K562 (cell line): Measurements from ENCODE around the gene HBP1. TPM values are rescaled to one million over a fixed set of nuclear protein-coding genes. Genes with fewer than 3 reads are reported as not detected.

ENCODE experiments used
- EWSR1 ChIP-seq: fragments of 450-650 bp; IDR thresholded peaks from 2 replicates; pipeline ENCODE4 v1.6.1; 2018; ENCODE audit warnings: borderline replicate concordance, mild to moderate bottlenecking, low read depth, moderate library complexity; ENCODE audit not compliant: partially characterized antibody
- HNRNPL ChIP-seq: fragments of 200-400 bp; formaldehyde crosslinking; IDR thresholded peaks from 2 replicates; pipeline ENCODE4 v1.6.1; 2017; ENCODE audit warnings: low read depth, mild to moderate bottlenecking, low read length
- HNRNPLL ChIP-seq: fragments of 200-400 bp; formaldehyde crosslinking; IDR thresholded peaks from 2 replicates; pipeline ENCODE4 v1.6.1; 2017; ENCODE audit warnings: low read length, low read depth, mild to moderate bottlenecking; ENCODE audit not compliant: poor library complexity, severe bottlenecking
- NCOA1 ChIP-seq: fragments of 450-650 bp; IDR thresholded peaks from 2 replicates; pipeline ENCODE4 v1.6.1; 2016; ENCODE audit warnings: low read depth
- NR3C1 ChIP-seq: sonication (generic); formaldehyde crosslinking; IDR thresholded peaks from 2 replicates; pipeline ENCODE4 v1.8.1; 2022; ENCODE audit warnings: missing genetic modification reagents
- NRF1 ChIP-seq, 2 experiments: fragments of 450-650 bp; IDR thresholded peaks in 1 of 2; conservative IDR thresholded peaks in 1 of 2; 2 replicates each; pipeline ENCODE4 v1.6.1; 2014; ENCODE audit warnings: mild to moderate bottlenecking in 2 of 2
- POLR2A ChIP-seq: fragments of 450-650 bp; conservative IDR thresholded peaks from 2 replicates; pipeline ENCODE4 v1.6.1; 2016
- RFX5 ChIP-seq: IDR thresholded peaks from 2 replicates; pipeline ENCODE4 v1.6.1; 2011; ENCODE audit warnings: low read depth, mild to moderate bottlenecking, improper control_type of control experiment, low read length
- SMAD1 ChIP-seq: fragments of 150-350 bp; IDR thresholded peaks from 2 replicates; pipeline ENCODE4 v1.6.1; 2014; ENCODE audit warnings: low read length, low read depth; ENCODE audit not compliant: partially characterized antibody
- TEAD1 ChIP-seq, 2 experiments: fragments of 450-650 bp in 1 of 2; sonication (generic) in 1 of 2; formaldehyde crosslinking; IDR thresholded peaks; 2 replicates each; pipeline versions ENCODE4 v1.4.0 to v1.8.0; 2020 to 2022; ENCODE audit warnings: mild to moderate bottlenecking in 2 of 2, missing genetic modification reagents in 1 of 2
- ZNF253 ChIP-seq: fragments of 250-450 bp; sonication (Bioruptor Pico); conservative IDR thresholded peaks from 2 replicates; pipeline ENCODE4 v1.6.1; 2021; ENCODE audit warnings: mild to moderate bottlenecking
- ZNF436 ChIP-seq: fragments of 250-450, 450-650 bp; sonication (Bioruptor Pico); formaldehyde crosslinking; IDR thresholded peaks from 2 replicates; pipeline ENCODE4 v1.7.0; 2020; ENCODE audit warnings: mild to moderate bottlenecking
- polyA plus RNA-seq, 8 experiments: library from polyadenylated mRNA; depleted of rRNA in 4 of 8; stranded (reverse) in 5 of 8; unstranded in 3 of 8; fragments of >200 nt; fragmentation: Nextera tagmentation in 2 of 8; fragmentation: Illumina TruSeq in 1 of 8; extraction: Ambion mirVana in 2 of 8; extraction: Trizol in 1 of 8; gene quantifications; 2 replicates each; pipeline versions ENCODE4 v1.2.1 to v1.2.3, GENCODE V29; 2011 to 2014; ENCODE audit warnings: inconsistent platforms in 1 of 8, missing spikeins in 1 of 8
- total RNA-seq, 7 experiments: library from RNA; depleted of rRNA in 6 of 7; stranded (reverse); fragments of >200 nt in 6 of 7; fragmentation: Illumina TruSeq in 2 of 7; extraction: Trizol in 2 of 7; gene quantifications; 2 replicates each; pipeline versions ENCODE4 v1.2.1 to v1.2.3, GENCODE V29; 2011 to 2021; ENCODE audit warnings: low replicate concordance in 1 of 7
- TF ChIP-seq, protein P1 (sequence below): fragments of 250-450 bp; sonication (Bioruptor Pico); IDR thresholded peaks from 2 replicates; pipeline ENCODE4 v1.4.0; 2020; ENCODE audit warnings: mild to moderate bottlenecking
- TF ChIP-seq, protein P2 (sequence below): fragments of 450-650 bp; formaldehyde crosslinking; conservative IDR thresholded peaks from 2 replicates; pipeline ENCODE4 v1.4.0; 2022; ENCODE audit warnings: mild to moderate bottlenecking, missing genetic modification characterization
- TF ChIP-seq, protein P3 (sequence below): fragments of 250-450 bp; sonication (Bioruptor Pico); IDR thresholded peaks from 2 replicates; pipeline ENCODE4 v1.8.0; 2022; ENCODE audit warnings: inconsistent platforms
- TF ChIP-seq, protein P4 (sequence below): fragments of 200-400 bp; formaldehyde crosslinking; IDR thresholded peaks from 2 replicates; pipeline ENCODE4 v1.6.1; 2017; ENCODE audit warnings: mild to moderate bottlenecking, low read depth, low read length, moderate library complexity
- TF ChIP-seq, protein P5 (sequence below): fragments of 250-450 bp; sonication (Bioruptor Pico); IDR thresholded peaks from 2 replicates; pipeline ENCODE4 v1.9.0; 2021; ENCODE audit warnings: mild to moderate bottlenecking, inconsistent platforms

Gene HBP1
- total and polyA plus RNA-seq, 9 of the 15 experiments (the other 6 are each of a cell fraction or from before 2014, with no cell fraction given): 18.7 to 59.9 (median 27.0) TPM

DNA sequence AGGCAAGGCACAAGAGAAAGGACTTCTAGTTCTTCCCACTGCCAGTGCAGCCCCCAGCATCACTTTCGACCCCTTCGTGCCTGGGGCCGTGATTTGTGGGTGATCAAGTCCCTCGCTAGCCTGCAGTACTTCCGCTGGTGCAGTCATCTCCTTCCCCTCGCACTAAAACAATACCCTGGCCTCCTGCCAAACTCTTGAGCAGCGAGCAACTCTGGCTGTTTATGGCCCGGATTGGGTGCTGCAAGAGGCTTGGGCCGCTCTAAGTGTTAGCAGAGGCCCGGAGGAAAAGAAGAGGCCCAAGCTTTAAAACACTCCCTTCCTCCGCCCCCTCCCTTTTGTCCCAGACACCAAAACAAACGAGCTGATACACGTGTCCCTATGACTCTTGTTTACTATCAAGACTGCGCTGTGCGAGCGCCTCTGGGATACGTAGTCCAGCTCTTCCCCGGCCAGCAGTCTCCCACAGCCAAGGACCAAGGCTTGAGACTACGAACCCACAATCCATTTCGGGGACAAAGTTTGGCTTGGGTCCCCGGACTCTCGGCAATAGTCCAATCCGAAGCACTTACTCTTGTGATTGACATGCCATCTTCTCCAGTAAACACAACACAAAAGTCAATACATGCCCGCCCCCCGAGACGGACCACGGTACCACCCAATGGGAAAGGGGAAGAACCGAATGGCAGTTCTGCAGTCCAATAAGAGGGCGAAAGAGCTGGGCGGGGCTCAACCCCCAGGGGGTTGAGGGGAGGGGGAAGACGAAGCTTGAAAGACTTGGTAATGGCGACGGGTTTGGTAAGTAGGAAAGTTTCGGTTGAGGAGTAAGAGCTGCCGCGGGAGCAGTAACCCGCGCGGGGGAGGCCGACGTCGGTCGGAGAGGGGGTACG is at the start of gene HBP1 (continued):
- TF ChIP-seq, protein P1, sequence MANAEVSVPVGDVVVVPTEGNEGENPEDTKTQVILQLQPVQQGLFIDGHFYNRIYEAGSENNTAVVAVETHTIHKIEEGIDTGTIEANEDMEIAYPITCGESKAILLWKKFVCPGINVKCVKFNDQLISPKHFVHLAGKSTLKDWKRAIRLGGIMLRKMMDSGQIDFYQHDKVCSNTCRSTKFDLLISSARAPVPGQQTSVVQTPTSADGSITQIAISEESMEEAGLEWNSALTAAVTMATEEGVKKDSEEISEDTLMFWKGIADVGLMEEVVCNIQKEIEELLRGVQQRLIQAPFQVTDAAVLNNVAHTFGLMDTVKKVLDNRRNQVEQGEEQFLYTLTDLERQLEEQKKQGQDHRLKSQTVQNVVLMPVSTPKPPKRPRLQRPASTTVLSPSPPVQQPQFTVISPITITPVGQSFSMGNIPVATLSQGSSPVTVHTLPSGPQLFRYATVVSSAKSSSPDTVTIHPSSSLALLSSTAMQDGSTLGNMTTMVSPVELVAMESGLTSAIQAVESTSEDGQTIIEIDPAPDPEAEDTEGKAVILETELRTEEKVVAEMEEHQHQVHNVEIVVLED: 0 out of 2 replicates have a peak, but pooled peaks have one; percentile 6
- TF ChIP-seq SMAD1 (peak; percentile 80), HNRNPL (no peak), NR3C1 (no peak), TEAD1 (CRISPR knock-in tag; IDR thresholded peaks at IDR 0.05) (peak; percentile 6 to 87; a peak in 3 of 4 replicates), NCOA1 (peak; percentile 71; the same call in 1 of the 2 replicates), ZNF253 (CRISPR knock-in tag) (no peak), POLR2A (peak; percentile 72), RFX5 (no peak), HNRNPLL (peak; percentile 45), ZNF436 (CRISPR knock-in tag) (0 out of 2 replicates have a peak, but pooled peaks have one; percentile 45), NRF1 (conservative IDR thresholded peaks at IDR 0.05 in 1 of 2, IDR thresholded peaks at IDR 0.05 in 1 of 2) (peak; percentile 77 to 83), EWSR1 (no peak)
- TF ChIP-seq, protein P2, sequence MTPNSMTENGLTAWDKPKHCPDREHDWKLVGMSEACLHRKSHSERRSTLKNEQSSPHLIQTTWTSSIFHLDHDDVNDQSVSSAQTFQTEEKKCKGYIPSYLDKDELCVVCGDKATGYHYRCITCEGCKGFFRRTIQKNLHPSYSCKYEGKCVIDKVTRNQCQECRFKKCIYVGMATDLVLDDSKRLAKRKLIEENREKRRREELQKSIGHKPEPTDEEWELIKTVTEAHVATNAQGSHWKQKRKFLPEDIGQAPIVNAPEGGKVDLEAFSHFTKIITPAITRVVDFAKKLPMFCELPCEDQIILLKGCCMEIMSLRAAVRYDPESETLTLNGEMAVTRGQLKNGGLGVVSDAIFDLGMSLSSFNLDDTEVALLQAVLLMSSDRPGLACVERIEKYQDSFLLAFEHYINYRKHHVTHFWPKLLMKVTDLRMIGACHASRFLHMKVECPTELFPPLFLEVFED: 0 out of 2 replicates have a peak, but pooled peaks have one; percentile 88
- TF ChIP-seq, protein P3, sequence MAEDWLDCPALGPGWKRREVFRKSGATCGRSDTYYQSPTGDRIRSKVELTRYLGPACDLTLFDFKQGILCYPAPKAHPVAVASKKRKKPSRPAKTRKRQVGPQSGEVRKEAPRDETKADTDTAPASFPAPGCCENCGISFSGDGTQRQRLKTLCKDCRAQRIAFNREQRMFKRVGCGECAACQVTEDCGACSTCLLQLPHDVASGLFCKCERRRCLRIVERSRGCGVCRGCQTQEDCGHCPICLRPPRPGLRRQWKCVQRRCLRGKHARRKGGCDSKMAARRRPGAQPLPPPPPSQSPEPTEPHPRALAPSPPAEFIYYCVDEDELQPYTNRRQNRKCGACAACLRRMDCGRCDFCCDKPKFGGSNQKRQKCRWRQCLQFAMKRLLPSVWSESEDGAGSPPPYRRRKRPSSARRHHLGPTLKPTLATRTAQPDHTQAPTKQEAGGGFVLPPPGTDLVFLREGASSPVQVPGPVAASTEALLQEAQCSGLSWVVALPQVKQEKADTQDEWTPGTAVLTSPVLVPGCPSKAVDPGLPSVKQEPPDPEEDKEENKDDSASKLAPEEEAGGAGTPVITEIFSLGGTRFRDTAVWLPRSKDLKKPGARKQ (CRISPR knock-in tag): no peak
- TF ChIP-seq, protein P4, sequence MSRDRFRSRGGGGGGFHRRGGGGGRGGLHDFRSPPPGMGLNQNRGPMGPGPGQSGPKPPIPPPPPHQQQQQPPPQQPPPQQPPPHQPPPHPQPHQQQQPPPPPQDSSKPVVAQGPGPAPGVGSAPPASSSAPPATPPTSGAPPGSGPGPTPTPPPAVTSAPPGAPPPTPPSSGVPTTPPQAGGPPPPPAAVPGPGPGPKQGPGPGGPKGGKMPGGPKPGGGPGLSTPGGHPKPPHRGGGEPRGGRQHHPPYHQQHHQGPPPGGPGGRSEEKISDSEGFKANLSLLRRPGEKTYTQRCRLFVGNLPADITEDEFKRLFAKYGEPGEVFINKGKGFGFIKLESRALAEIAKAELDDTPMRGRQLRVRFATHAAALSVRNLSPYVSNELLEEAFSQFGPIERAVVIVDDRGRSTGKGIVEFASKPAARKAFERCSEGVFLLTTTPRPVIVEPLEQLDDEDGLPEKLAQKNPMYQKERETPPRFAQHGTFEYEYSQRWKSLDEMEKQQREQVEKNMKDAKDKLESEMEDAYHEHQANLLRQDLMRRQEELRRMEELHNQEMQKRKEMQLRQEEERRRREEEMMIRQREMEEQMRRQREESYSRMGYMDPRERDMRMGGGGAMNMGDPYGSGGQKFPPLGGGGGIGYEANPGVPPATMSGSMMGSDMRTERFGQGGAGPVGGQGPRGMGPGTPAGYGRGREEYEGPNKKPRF: no peak
- TF ChIP-seq, protein P5, sequence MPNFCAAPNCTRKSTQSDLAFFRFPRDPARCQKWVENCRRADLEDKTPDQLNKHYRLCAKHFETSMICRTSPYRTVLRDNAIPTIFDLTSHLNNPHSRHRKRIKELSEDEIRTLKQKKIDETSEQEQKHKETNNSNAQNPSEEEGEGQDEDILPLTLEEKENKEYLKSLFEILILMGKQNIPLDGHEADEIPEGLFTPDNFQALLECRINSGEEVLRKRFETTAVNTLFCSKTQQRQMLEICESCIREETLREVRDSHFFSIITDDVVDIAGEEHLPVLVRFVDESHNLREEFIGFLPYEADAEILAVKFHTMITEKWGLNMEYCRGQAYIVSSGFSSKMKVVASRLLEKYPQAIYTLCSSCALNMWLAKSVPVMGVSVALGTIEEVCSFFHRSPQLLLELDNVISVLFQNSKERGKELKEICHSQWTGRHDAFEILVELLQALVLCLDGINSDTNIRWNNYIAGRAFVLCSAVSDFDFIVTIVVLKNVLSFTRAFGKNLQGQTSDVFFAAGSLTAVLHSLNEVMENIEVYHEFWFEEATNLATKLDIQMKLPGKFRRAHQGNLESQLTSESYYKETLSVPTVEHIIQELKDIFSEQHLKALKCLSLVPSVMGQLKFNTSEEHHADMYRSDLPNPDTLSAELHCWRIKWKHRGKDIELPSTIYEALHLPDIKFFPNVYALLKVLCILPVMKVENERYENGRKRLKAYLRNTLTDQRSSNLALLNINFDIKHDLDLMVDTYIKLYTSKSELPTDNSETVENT (CRISPR knock-in tag): peak; percentile 78
